Naive thymus-derived CD4-positive, alpha-beta T cell (primary cell): ENCODE data around the gene NDUFAF2. TPM values are rescaled to one million over a fixed set of nuclear protein-coding genes. Genes with fewer than 3 reads are reported as not detected.

ENCODE experiments used
- ATAC-seq: fragments of 150-1000 bp; cut with Tn5 transposase; 2 replicates; pipeline ENCODE4 v1.10.0; 2021; ENCODE audit warnings: mild to moderate bottlenecking, moderate library complexity
- CTCF ChIA-PET: fragments of 350-600 bp; sonication (Branson Sonifier 250); formaldehyde crosslinking; loops from one replicate; lab custom pipeline; 2021; ENCODE audit warnings: antibody characterized with exemption; lab: Charles Lee
- POLR2A ChIA-PET: fragments of 350-600 bp; sonication (Branson Sonifier 250); formaldehyde crosslinking; loops from one replicate; lab custom pipeline; 2021; ENCODE audit warnings: antibody characterized with exemption, inconsistent platforms; lab: Charles Lee
- DNase-seq, 9 donors: peaks; one replicate each; pipeline versions ENCODE4 v3.0.0 to v3.0.0-alpha.2; 2020 to 2022; ENCODE audit warnings: mixed read lengths in 1 of 9
- H3K27ac ChIP-seq: one replicate; pipeline ENCODE4 v1.7.0; 2013; ENCODE audit warnings: mild to moderate bottlenecking, low read depth, low read length, moderate library complexity
- H3K27me3 ChIP-seq, 2 donors: one replicate each; pipeline ENCODE4 v1.7.0; 2013; ENCODE audit warnings: low read length in 2 of 2, mild to moderate bottlenecking in 2 of 2, moderate library complexity in 2 of 2; ENCODE audit not compliant: control insufficient read depth in 2 of 2, insufficient read depth in 2 of 2
- H3K36me3 ChIP-seq, 3 experiments: 1 replicate in 2 of 3; 2 replicates in 1 of 3; pipeline ENCODE4 v1.7.0; 2013; ENCODE audit warnings: low read length in 3 of 3, mild to moderate bottlenecking in 3 of 3, moderate library complexity in 1 of 3; ENCODE audit not compliant: insufficient read depth in 3 of 3, control insufficient read depth in 2 of 3
- H3K4me1 ChIP-seq, 2 donors: one replicate each; pipeline ENCODE4 v1.7.0; 2013; ENCODE audit warnings: low read length in 2 of 2, mild to moderate bottlenecking in 2 of 2, moderate library complexity in 1 of 2; ENCODE audit not compliant: control insufficient read depth in 2 of 2, insufficient read depth in 2 of 2
- H3K4me3 ChIP-seq: 2 replicates; pipeline ENCODE4 v1.7.0; 2013; ENCODE audit warnings: mild to moderate bottlenecking, low read length
- H3K9me3 ChIP-seq, 3 experiments: 1 replicate in 2 of 3; 2 replicates in 1 of 3; pipeline ENCODE4 v1.7.0; 2013; ENCODE audit warnings: low read length in 3 of 3; ENCODE audit not compliant: control insufficient read depth in 2 of 3
- H3K27ac Mint-ChIP-seq, 9 donors: one replicate each; pipeline ENCODE4 v1.8.0; 2020 to 2022; ENCODE audit warnings: mixed read lengths in 9 of 9, mild to moderate bottlenecking in 8 of 9, moderate library complexity in 5 of 9, inconsistent platforms in 2 of 9
- H3K27me3 Mint-ChIP-seq, 5 donors: one replicate each; pipeline ENCODE4 v1.8.0; 2021 to 2022; ENCODE audit warnings: mixed read lengths in 5 of 5, mild to moderate bottlenecking in 1 of 5
- H3K36me3 Mint-ChIP-seq, 5 donors: one replicate each; pipeline ENCODE4 v1.8.0; 2020 to 2022; ENCODE audit warnings: mixed read lengths in 5 of 5, mild to moderate bottlenecking in 3 of 5, inconsistent platforms in 1 of 5
- H3K4me1 Mint-ChIP-seq, 7 donors: one replicate each; pipeline ENCODE4 v1.8.0; 2020 to 2022; ENCODE audit warnings: mixed read lengths in 7 of 7, mild to moderate bottlenecking in 3 of 7, inconsistent platforms in 1 of 7
- H3K4me3 Mint-ChIP-seq, 10 donors: one replicate each; pipeline ENCODE4 v1.8.0; 2020 to 2022; ENCODE audit warnings: mild to moderate bottlenecking in 10 of 10, mixed read lengths in 10 of 10, moderate library complexity in 6 of 10, inconsistent platforms in 2 of 10
- H3K9me3 Mint-ChIP-seq, 11 donors: one replicate each; pipeline ENCODE4 v1.8.0; 2020 to 2022; ENCODE audit warnings: mixed read lengths in 11 of 11, mild to moderate bottlenecking in 4 of 11, inconsistent platforms in 1 of 11, moderate library complexity in 1 of 11
- intact Hi-C, 2 donors: fragments of 100-400 bp; cut with micrococcal nuclease; formaldehyde crosslinking; loops; one replicate each; pipeline ENCODE4 v1.15.1; 2023
- polyA plus RNA-seq, 2 donors: library from polyadenylated mRNA; unstranded; fragments of 300-500 nt; fragmentation: Illumina TruSeq; gene quantifications; one replicate each; pipeline ENCODE4 v1.2.3, GENCODE V29; 2021
- total RNA-seq, 6 experiments: library from RNA in 5 of 6; stranded (reverse) in 5 of 6; gene quantifications; 1 replicate in 5 of 6; 2 replicates in 1 of 6; pipeline ENCODE4 v1.2.3 and lab custom pipeline; 2021 to 2026

Gene NDUFAF2
- total and polyA plus RNA-seq, 7 experiments from 2014 or later: 7.0 to 34.7 (median 16.0) TPM

DNA sequence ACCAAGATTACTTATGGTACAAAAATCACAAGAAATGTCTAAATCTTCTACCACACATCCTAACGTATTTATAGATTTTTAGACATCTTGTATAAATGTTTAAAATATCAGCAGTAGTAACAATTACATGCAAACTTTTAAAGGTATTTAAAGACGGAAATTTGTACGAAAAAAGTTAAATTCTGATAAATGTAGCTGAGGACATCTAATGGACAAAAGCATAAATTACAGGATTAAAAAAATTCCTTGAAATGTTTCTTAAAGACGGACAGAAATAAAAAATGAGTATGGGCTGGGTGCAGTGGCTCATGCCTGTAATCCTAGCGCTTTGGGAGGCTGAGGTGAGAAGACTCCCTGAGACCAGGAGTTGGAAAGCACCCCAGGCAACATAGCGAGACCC, 16.0 kb upstream of the NDUFAF2 start:
- DNase-seq (no peak), ATAC-seq (no peak)
- H3K27me3 ChIP-seq: no peaks in the 10 kb centered on the region
- no peaks in the 10 kb centered on the region for H3K4me1 ChIP-seq
- H3K27me3 Mint-ChIP-seq: no peaks in the 10 kb centered on the region
- peaks cover 5 to 23% (median 12%) of the 10 kb centered on the region in 5 donors for H3K36me3 Mint-ChIP-seq
- no peak overlapping the region for H3K27ac ChIP-seq
- peaks cover 0 to 3% (median 0%) of the 10 kb centered on the region in 7 donors for H3K4me1 Mint-ChIP-seq
- H3K9me3 ChIP-seq: no peaks in the 10 kb centered on the region
- H3K4me3 ChIP-seq: no peak overlapping the region
- peaks cover 0 to 4% (median 0%) of the 10 kb centered on the region in 11 donors for H3K9me3 Mint-ChIP-seq
- peaks cover 0 to 6% (median 0%) of the 10 kb centered on the region in 3 experiments for H3K36me3 ChIP-seq
- ChIA-PET POLR2A (no interaction called here), CTCF (interaction anchor here (0.6 kb wide), 1 partner anchor 30 kb away, joined by 3 read pairs; no protein-coding TSS in a partner anchor)
- H3K27ac Mint-ChIP-seq: no peak overlapping the region
- intact Hi-C loops: no loop called here
- no peak overlapping the region for H3K4me3 Mint-ChIP-seq

DNA sequence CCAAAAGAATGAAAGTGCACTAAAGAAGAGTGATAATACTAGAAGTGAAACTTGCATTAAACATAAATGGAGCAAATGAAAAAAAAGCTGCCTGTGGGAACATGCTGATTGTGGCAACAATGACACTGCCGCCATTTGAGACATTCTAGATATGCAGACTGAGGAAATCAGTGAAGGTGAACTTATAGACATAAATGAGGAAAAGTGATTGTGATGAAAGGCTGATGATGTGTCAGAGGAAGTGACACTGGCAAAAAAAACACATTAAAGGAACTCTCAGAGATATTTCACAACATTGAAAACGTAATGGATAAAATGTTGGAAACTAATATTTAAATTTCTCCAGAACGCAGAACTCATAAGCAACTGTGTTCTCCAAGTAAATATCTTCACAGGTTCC, 1.4 kb upstream of the NDUFAF2 start:
- Mint-ChIP-seq H3K27me3 (no peaks in the 10 kb centered on the region), H3K36me3 (peaks cover 0 to 10% (median 0%) of the 10 kb centered on the region in 5 donors), H3K4me3 (no peak overlapping the region), H3K9me3 (no peaks in the 10 kb centered on the region), H3K4me1 (peaks cover 11 to 31% (median 17%) of the 10 kb centered on the region in 7 donors), H3K27ac (peak overlapping the region in 3 of 9 donors; percentile 3 to 47 (median 43))
- DNase-seq (no peak), ATAC-seq (no peak)
- ChIA-PET CTCF (no interaction called here), POLR2A (no interaction called here)
- intact Hi-C loops: loop anchor here (2.0 to 10.0 kb wide), 5 partner anchors 17 to 1461 kb away; partner anchors contain the start of genes DIMT1 (in 1 of the 2) and SMIM15 (in 1 of the 2)
- Histone ChIP-seq H3K27ac (no peak overlapping the region), H3K4me1 (peaks cover 0 to 6% of the 10 kb centered on the region in 2 donors), H3K9me3 (no peaks in the 10 kb centered on the region), H3K4me3 (no peak overlapping the region), H3K27me3 (no peaks in the 10 kb centered on the region), H3K36me3 (peaks cover 0 to 6% (median 0%) of the 10 kb centered on the region in 3 experiments)

- Mint-ChIP-seq H3K27me3 (no peaks in the 10 kb centered on the region), H3K27ac (peak overlapping the region in 2 of 9 donors; percentile 87 to 91), H3K36me3 (peaks cover 0 to 9% (median 3%) of the 10 kb centered on the region in 5 donors), H3K9me3 (no peaks in the 10 kb centered on the region), H3K4me1 (peaks cover 16 to 45% (median 23%) of the 10 kb centered on the region in 7 donors), H3K4me3 (no peak overlapping the region)
- intact Hi-C loops: loop anchor here (1.0 to 10.0 kb wide), 13 partner anchors 15 to 1459 kb away; partner anchors contain the start of genes DEPDC1B (in 2 of the 2), SMIM15 (in 2 of the 2), DIMT1 (in 1 of the 2) and ELOVL7 (in 1 of the 2)
- Histone ChIP-seq H3K36me3 (peaks cover 0 to 6% (median 0%) of the 10 kb centered on the region in 3 experiments), H3K4me3 (peak overlapping the region; percentile 86), H3K9me3 (no peaks in the 10 kb centered on the region), H3K27me3 (no peaks in the 10 kb centered on the region), H3K4me1 (peaks cover 0 to 6% of the 10 kb centered on the region in 2 donors), H3K27ac (peak overlapping the region; percentile 69)
- DNase-seq (peak in 2 of 9 donors; percentile 13 to 40), ATAC-seq (no peak)
- CTCF ChIA-PET: interaction anchor here (0.6 to 1.3 kb wide), 2 partner anchors 13 to 16 kb away, joined by 3 to 4 read pairs; no protein-coding TSS in a partner anchor
- POLR2A ChIA-PET: interaction anchor here (0.6 to 1.8 kb wide), 2 partner anchors 385 to 1363 kb away, joined by 3 to 9 read pairs; partner anchors contain the start of gene ZSWIM6
Observed at GRCh38 chr5:60945813-60946187, 795 bp downstream of the NDUFAF2 start.

DNA sequence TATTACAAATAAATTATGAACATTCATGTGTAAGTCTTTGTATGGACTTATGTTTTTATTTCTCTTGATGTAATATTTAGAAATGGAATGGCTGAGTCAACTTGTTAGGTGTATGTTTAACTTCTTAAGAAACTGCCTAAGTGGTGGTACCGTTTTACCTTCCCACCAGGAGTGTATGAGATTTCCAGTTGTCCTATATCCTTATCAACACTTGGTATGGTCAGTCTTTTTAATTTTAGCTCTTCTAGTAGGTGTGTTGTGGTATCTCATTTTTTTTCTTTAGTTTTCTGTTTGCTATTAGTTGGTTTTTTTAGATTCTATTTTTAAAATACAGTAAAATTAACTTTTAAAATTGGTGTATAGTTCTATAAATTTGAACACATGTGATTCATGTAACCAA, 3.7 kb downstream of the NDUFAF2 start:
- Histone ChIP-seq H3K36me3 (peaks cover 0 to 6% (median 0%) of the 10 kb centered on the region in 3 experiments), H3K27me3 (no peaks in the 10 kb centered on the region), H3K4me3 (no peak overlapping the region), H3K4me1 (peaks cover 0 to 6% of the 10 kb centered on the region in 2 donors), H3K9me3 (no peaks in the 10 kb centered on the region), H3K27ac (no peak overlapping the region)
- ATAC-seq (no peak), DNase-seq (no peak)
- peaks cover 0 to 10% (median 4%) of the 10 kb centered on the region in 5 donors for H3K36me3 Mint-ChIP-seq
- intact Hi-C loops: loop anchor here (5.0 to 10.0 kb wide), 4 partner anchors 106 to 1456 kb away; partner anchors contain the start of genes DIMT1 (in 1 of the 2), ELOVL7 (in 1 of the 2) and KIF2A (in 1 of the 2)
- no peaks in the 10 kb centered on the region for H3K27me3 Mint-ChIP-seq
- POLR2A ChIA-PET: no interaction called here
- H3K4me1 Mint-ChIP-seq: peaks cover 16 to 53% (median 37%) of the 10 kb centered on the region in 7 donors
- no peak overlapping the region for H3K27ac Mint-ChIP-seq
- peak overlapping the region in 2 of 10 donors; percentile 26 to 33 for H3K4me3 Mint-ChIP-seq
- CTCF ChIA-PET: no interaction called here
- no peaks in the 10 kb centered on the region for H3K9me3 Mint-ChIP-seq

DNA sequence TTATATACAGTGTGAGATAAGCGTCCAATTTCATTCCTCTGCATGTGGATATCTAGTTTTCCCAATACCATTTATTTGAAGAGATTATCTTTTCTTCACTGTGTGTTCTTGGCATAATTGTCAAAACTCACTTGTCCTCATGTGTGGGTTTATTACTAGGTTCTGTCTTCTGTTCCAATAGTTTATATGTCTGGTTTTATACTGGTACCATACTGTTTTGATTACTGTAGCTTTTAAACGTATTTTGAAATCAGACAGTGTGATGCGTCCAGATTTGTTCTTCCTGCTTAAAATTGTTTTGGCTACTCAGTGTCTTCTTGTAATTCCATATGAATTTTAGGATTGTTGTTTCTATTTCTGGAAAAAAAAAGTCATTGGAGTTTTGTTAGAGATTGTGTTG, 10.2 kb downstream of the NDUFAF2 start:
- ATAC-seq (no peak), DNase-seq (no peak)
- peaks cover 0 to 10% (median 4%) of the 10 kb centered on the region in 5 donors for H3K36me3 Mint-ChIP-seq
- H3K9me3 Mint-ChIP-seq: peaks cover 0 to 8% (median 0%) of the 10 kb centered on the region in 11 donors
- H3K4me1 Mint-ChIP-seq: peaks cover 0 to 56% (median 20%) of the 10 kb centered on the region in 7 donors
- intact Hi-C loops: loop anchor here in 1 of 2 donors (5.0 kb wide), 1 partner anchor 1143 kb away; no protein-coding TSS in a partner anchor
- no peak overlapping the region for H3K27ac Mint-ChIP-seq
- H3K27me3 Mint-ChIP-seq: no peaks in the 10 kb centered on the region
- ChIA-PET POLR2A (no interaction called here), CTCF (no interaction called here)
- H3K4me3 Mint-ChIP-seq: no peak overlapping the region
- Histone ChIP-seq H3K4me3 (no peak overlapping the region), H3K9me3 (no peaks in the 10 kb centered on the region), H3K27ac (no peak overlapping the region), H3K4me1 (no peaks in the 10 kb centered on the region), H3K27me3 (no peaks in the 10 kb centered on the region), H3K36me3 (no peaks in the 10 kb centered on the region)

GRCh38 chr5:60958088-60958487, 13.1 kb downstream of the NDUFAF2 start:
- no peak overlapping the region for H3K4me3 ChIP-seq
- POLR2A ChIA-PET: no interaction called here
- no peaks in the 10 kb centered on the region for H3K27me3 Mint-ChIP-seq
- H3K27ac Mint-ChIP-seq: peak overlapping the region in 1 of 9 donors; percentile 17
- peaks cover 0 to 8% (median 0%) of the 10 kb centered on the region in 11 donors for H3K9me3 Mint-ChIP-seq
- no peaks in the 10 kb centered on the region for H3K9me3 ChIP-seq
- no peaks in the 10 kb centered on the region for H3K27me3 ChIP-seq
- no peaks in the 10 kb centered on the region for H3K36me3 ChIP-seq
- H3K4me1 ChIP-seq: no peaks in the 10 kb centered on the region
- peaks cover 0 to 6% (median 0%) of the 10 kb centered on the region in 5 donors for H3K36me3 Mint-ChIP-seq
- CTCF ChIA-PET: interaction anchor here (1.1 to 5.1 kb wide), 2 partner anchors 11 to 700 kb away, joined by 4 to 32 read pairs; no protein-coding TSS in a partner anchor
- peaks cover 0 to 41% (median 16%) of the 10 kb centered on the region in 7 donors for H3K4me1 Mint-ChIP-seq
- DNase-seq: no peak
- intact Hi-C loops: loop anchor here in 1 of 2 donors (2.0 to 5.0 kb wide), 2 partner anchors 263 to 1146 kb away; no protein-coding TSS in a partner anchor
- ATAC-seq: no peak
- H3K4me3 Mint-ChIP-seq: no peak overlapping the region
- no peak overlapping the region for H3K27ac ChIP-seq
